GM12891 (cell line): ENCODE data around the gene CLDN24.

Source experiments
- PAX5 ChIP-seq: IDR thresholded peaks from 2 replicates; pipeline ENCODE4 v1.6.1; 2011; ENCODE audit warnings: low read length, moderate library complexity, mild to moderate bottlenecking; ENCODE audit not compliant: insufficient read depth, severe bottlenecking
- POLR2A ChIP-seq: IDR thresholded peaks from 2 replicates; pipeline ENCODE4 v1.6.1; 2011; ENCODE audit warnings: low read depth, low read length, control low read depth
- POLR2AphosphoS5 ChIP-seq: IDR thresholded peaks from 2 replicates; pipeline ENCODE4 v1.6.1; 2011; ENCODE audit warnings: low read depth, low read length, control low read depth
- POU2F2 ChIP-seq: IDR thresholded peaks from 2 replicates; pipeline ENCODE4 v1.6.1; 2011; ENCODE audit warnings: low read depth, mild to moderate bottlenecking, control low read depth, low read length, moderate library complexity
- SPI1 ChIP-seq: IDR thresholded peaks from 2 replicates; pipeline ENCODE4 v1.6.1; 2011; ENCODE audit warnings: low read depth, low read length, control low read depth
- TAF1 ChIP-seq: IDR thresholded peaks from 2 replicates; pipeline ENCODE4 v1.6.1; 2011; ENCODE audit warnings: low read depth, low read length, control low read depth

DNA sequence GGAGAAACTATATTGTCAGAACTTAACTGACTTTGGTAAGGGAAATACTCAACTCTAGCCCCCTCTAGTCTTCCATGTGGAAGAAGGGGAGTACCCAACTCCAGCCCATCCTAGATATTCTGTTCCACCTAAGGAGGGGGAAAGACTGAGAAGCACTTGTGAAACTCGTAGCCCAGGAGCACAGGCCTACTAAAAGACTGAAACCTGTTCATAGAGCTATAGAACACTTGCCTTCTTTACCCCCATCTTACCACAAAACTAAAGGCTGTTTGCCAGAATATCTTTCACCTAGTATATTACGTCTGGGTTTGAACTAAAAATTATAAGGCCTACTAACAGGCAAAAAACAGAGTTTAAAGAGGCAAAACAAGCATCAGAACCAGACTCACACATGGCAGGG is 17.7 kb downstream of the CLDN24 start:
- TF ChIP-seq POLR2AphosphoS5, result no peak
- no peak for TF ChIP-seq POLR2A
- TF ChIP-seq TAF1, result no peak
- no peak for TF ChIP-seq POU2F2
- TF ChIP-seq PAX5, result no peak
- TF ChIP-seq SPI1, result no peak
